Fibroblast of peridontal ligament (primary cell): Measurements from ENCODE around the gene ARPC5.

ENCODE experiments used
- DNase-seq: peaks from one replicate; pipeline ENCODE4 v3.0.0-alpha.2; 2010; ENCODE audit errors: extremely low read depth

The ARPC5 gene

GRCh38 chr1:183611021-183611420 lies 24.6 kb downstream of the ARPC5 start:
- DNase-seq = no peak

GRCh38 chr1:183609759-183610452 lies 25.7 kb downstream of the ARPC5 start:
- DNase-seq = peak; percentile 37

- DNase-seq = peak; percentile 90
Measured at GRCh38 chr1:183609313-183609712, 26.3 kb downstream of the ARPC5 start.

GRCh38 chr1:183607322-183607980 lies 28.1 kb downstream of the ARPC5 start:
- DNase-seq = no peak

- no peak for DNase-seq
Measured at GRCh38 chr1:183605904-183606303, 29.7 kb downstream of the ARPC5 start.

- no peak for DNase-seq
Measured at GRCh38 chr1:183604815-183605214, 30.8 kb downstream of the ARPC5 start.

GRCh38 chr1:183604038-183604808 lies 31.4 kb downstream of the ARPC5 start:
- DNase-seq = peak; percentile 67

- DNase-seq = no peak
Measured at GRCh38 chr1:183602510-183602909, 33.1 kb downstream of the ARPC5 start.

- DNase-seq = no peak
Measured at GRCh38 chr1:183600634-183601033, 34.9 kb downstream of the ARPC5 start.

GRCh38 chr1:183600136-183600535 lies 35.4 kb downstream of the ARPC5 start:
- DNase-seq = peak; percentile 94

- DNase-seq = peak; percentile 57
Measured at GRCh38 chr1:183598386-183598785, 37.2 kb downstream of the ARPC5 start.

- no peak for DNase-seq
Measured at GRCh38 chr1:183597656-183598347, 37.8 kb downstream of the ARPC5 start.

- DNase-seq = no peak
Measured at GRCh38 chr1:183596500-183596899, 39.1 kb downstream of the ARPC5 start.

GRCh38 chr1:183595537-183595936 lies 40.0 kb downstream of the ARPC5 start:
- no peak for DNase-seq

GRCh38 chr1:183593356-183593755 lies 42.2 kb downstream of the ARPC5 start:
- no peak for DNase-seq

GRCh38 chr1:183592733-183593132 lies 42.9 kb downstream of the ARPC5 start:
- no peak for DNase-seq

GRCh38 chr1:183590244-183591191 lies 45.1 kb downstream of the ARPC5 start, which contains the start of gene NCF2:
Gene NCF2, minus strand, starts transcription at chr1:183590459. Its CDS starts 130 bp downstream, at chr1:183590329.
- DNase-seq = no peak

GRCh38 chr1:183589874-183590243 lies 45.7 kb downstream of the ARPC5 start:
- DNase-seq = no peak

GRCh38 chr1:183589384-183589783 lies 46.2 kb downstream of the ARPC5 start:
- DNase-seq = no peak

GRCh38 chr1:183588827-183589226 lies 46.8 kb downstream of the ARPC5 start:
- no peak for DNase-seq

- DNase-seq = no peak
Measured at GRCh38 chr1:183586926-183587325, 48.7 kb downstream of the ARPC5 start.
